GM12875 (cell line): ENCODE measurements around the gene MRPS21.
A peak's percentile ranks its signal among the peaks of the same experiment; 100 is the strongest.

ENCODE experiments used
- H3K4me3 ChIP-seq: one replicate; pipeline ENCODE4 v1.5.1; 2011; ENCODE audit warnings: low read depth, low read length, control low read depth
- TF ChIP-seq, protein P1 (sequence below): IDR thresholded peaks from 2 replicates; pipeline ENCODE4 v1.5.1; 2011; ENCODE audit warnings: low read depth, mild to moderate bottlenecking, control low read depth, inconsistent platforms, low read length, moderate library complexity, borderline replicate concordance; ENCODE audit not compliant: insufficient read depth

Gene MRPS21

DNA sequence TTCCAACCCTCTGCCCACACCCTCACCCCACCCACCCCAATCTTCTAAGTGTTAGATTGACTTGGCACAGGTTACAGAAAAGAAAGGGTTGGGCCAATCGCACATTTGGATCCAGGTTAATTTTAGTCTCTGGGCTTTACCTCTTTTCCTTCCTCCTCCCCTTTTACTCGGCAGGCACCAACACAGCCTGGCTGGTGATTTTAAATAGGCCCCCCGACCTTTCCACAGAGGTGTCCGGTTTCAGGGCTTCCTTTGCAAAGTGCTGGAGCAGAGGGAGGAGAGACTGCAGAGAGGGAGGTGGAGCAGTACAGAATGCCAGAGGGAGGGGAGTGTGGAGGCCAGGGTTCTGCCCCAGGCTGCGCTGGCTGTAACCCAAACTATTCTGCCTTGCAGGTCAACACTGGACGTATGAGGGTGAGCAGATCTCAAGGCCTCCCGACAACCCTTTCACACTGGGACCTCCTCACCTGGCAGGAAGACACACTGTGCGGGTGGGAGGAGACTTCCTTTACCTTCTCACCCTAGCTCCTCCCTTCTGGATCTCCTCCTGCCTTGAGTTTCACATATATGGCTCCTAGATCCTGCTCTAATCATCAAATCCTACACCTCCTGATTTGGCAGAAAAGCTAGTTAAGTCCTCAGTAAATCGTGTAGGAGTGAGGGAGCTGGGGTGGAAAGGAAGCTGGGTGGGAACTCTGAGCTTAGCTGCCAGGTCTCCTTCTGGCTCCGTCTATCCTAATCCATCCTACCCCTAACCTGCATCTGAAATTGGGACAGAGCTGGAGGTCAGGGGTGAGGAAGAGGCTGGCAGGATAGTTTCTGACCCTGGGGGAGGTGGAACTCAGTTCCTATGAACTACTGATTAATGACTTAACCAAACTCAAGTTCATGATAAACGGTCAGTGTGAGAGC is 33.6 kb upstream of the MRPS21 start:
- TF ChIP-seq, protein P1, sequence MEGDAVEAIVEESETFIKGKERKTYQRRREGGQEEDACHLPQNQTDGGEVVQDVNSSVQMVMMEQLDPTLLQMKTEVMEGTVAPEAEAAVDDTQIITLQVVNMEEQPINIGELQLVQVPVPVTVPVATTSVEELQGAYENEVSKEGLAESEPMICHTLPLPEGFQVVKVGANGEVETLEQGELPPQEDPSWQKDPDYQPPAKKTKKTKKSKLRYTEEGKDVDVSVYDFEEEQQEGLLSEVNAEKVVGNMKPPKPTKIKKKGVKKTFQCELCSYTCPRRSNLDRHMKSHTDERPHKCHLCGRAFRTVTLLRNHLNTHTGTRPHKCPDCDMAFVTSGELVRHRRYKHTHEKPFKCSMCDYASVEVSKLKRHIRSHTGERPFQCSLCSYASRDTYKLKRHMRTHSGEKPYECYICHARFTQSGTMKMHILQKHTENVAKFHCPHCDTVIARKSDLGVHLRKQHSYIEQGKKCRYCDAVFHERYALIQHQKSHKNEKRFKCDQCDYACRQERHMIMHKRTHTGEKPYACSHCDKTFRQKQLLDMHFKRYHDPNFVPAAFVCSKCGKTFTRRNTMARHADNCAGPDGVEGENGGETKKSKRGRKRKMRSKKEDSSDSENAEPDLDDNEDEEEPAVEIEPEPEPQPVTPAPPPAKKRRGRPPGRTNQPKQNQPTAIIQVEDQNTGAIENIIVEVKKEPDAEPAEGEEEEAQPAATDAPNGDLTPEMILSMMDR = no peak
- H3K4me3 ChIP-seq = no peak overlapping the region

DNA sequence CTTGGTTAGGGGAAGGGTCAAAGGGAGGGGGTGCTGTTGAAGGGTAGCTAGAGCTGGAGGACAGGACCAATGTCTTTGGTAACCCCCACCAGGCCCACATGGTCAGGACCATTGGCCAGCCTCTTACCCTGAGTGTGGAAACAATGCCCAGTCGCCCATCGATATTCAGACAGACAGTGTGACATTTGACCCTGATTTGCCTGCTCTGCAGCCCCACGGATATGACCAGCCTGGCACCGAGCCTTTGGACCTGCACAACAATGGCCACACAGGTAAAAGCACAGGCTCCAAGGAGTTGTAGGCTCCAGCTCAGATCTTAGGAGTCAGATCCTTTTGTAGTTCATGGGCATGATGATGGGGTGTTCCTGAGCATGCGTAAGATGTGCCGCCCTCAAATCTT is 32.3 kb upstream of the MRPS21 start:
- no peak overlapping the region for H3K4me3 ChIP-seq
- TF ChIP-seq, protein P1 = no peak

DNA sequence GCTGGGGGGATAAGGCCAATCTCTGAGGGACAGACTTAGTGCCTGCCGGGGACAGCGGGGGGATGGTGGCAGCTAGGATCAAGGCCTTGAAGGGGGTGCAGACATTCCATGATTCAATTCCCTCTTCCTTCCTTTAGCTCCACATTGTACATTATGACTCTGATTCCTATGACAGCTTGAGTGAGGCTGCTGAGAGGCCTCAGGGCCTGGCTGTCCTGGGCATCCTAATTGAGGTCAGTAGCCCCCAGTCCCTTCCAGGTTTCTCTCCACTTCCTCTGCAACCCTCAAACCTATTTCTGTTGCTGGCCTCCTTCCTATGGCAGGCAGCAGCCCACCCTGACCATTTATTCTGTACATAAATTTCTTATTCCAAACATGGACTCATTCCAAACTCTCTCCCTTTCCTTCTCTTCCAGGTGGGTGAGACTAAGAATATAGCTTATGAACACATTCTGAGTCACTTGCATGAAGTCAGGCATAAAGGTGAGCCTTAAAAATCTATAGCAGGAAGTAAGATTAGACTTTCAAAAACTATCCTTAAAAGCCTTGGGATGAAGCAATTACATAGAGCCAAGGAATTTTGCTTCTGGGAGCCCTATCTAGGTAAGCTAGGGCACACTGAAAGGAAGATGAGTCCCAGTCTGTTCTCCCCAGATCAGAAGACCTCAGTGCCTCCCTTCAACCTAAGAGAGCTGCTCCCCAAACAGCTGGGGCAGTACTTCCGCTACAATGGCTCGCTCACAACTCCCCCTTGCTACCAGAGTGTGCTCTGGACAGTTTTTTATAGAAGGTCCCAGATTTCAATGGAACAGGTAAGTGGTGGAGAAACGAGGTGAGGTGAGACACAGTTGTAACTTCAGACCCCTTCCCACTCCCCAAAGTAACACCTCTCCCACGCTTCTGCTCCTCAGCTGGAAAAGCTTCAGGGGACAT is 31.0 kb upstream of the MRPS21 start:
- TF ChIP-seq, protein P1 = no peak

DNA sequence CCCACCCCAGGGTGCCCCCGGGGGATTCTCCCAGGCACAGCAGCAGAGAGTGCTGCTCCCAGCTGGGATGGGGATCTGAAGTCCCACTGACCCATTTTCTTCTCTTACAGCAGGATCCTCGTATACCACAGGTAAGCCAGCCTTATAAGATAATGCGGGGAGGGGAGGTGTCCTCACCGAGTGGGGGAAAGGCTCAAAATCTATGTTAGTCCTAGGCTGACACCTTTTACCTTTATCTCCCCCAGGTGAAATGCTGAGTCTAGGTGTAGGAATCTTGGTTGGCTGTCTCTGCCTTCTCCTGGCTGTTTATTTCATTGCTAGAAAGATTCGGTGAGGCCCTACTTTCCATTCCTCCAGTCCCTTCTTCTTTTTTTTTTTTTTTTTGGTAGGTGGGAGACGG is 30.1 kb upstream of the MRPS21 start:
- H3K4me3 ChIP-seq = no peak overlapping the region
- TF ChIP-seq, protein P1 = no peak

More for the DNA sequence above, 31.0 kb upstream of the MRPS21 start:
- H3K4me3 ChIP-seq = no peak overlapping the region

DNA sequence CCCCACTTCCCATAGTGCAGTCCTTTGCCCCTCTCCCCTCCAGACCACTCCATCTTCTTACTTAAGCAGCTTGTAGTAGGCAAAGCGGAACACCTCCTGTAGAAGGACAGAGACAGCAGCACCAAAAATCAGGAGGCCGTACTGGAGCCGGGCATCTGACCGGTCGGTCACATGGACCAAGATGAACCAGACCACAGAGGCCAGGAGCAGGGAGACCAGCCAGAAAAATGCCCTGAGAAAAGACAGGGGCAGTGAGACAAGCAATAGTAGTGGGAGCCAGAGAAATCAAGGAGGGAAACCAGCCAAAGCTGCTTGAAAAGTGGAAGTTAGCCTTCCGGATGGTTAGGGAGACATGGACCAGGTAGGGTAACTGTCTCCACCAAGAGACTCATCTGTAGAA is 25.8 kb upstream of the MRPS21 start:
- H3K4me3 ChIP-seq = peak overlapping the region; percentile 96
- TF ChIP-seq, protein P1 = no peak

DNA sequence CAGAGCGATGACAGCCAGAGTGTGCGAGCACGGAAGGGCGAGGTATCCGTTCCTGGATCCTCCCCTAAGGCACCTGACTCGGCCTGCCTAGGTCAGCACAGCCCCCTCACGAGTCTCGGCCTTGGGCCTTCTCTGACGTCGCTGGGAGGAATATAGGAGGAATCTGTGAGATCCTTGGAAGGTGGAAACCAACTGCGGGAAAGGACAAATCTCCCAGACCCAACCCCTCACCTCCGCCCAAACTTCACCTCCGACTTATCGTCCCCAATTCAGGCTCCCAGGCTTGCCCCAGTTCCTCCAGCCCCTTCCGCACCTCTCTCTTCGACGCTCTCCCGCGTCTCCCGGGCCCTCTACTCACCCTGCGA is 25.3 kb upstream of the MRPS21 start:
- TF ChIP-seq, protein P1 = no peak
- H3K4me3 ChIP-seq = peak overlapping the region; percentile 96
